ENCODE results near the gene PDGFA. TPM values are rescaled to one million over a fixed set of nuclear protein-coding genes. Genes with fewer than 3 reads are reported as not detected.

PDGFA gene
- total RNA-seq, 1 experiment from 2014 or later, result 35.8 TPM

- H3K4me2 ChIP-seq (ENCODE audit: insufficient read depth, insufficient read length, low read length), result no peak overlapping the region
Observed at GRCh38 chr7:533266-533665, 13.6 kb upstream of the PDGFA start.

More at GRCh38 chr7:533266-533665, 13.6 kb upstream of the PDGFA start:
- Histone ChIP-seq H3K23me2 (ENCODE audit: insufficient read length, low read depth, low read length, poor library complexity, severe bottlenecking) (no peaks in the 10 kb centered on the region), H3K14ac (ENCODE audit: insufficient read depth, low read length) (peak overlapping the region; percentile 46; the same call in 1 of the 2 replicates), H2BK120ac (ENCODE audit: low read depth, low read length, poor library complexity, severe bottlenecking) (no peak overlapping the region), H3K4me1 (ENCODE audit: insufficient read depth, low read length) (no peaks in the 10 kb centered on the region), H3K79me1 (ENCODE audit: insufficient read depth, low read depth, low read length, poor library complexity, severe bottlenecking) (no peaks in the 10 kb centered on the region), H4K8ac (replicated peaks; ENCODE audit: insufficient read length, low read depth, low read length) (no peak overlapping the region), H3K27me3 (ENCODE audit: insufficient read depth, low read length) (no peaks in the 10 kb centered on the region), H3K79me2 (ENCODE audit: insufficient read depth, low read length) (no peaks in the 10 kb centered on the region), H3K18ac (ENCODE audit: insufficient read length, low read depth, low read length) (no peak overlapping the region), H2BK15ac (ENCODE audit: low read depth, low read length) (no peak overlapping the region), H3T11ph (ENCODE audit: low read length) (no peak overlapping the region), H4K91ac (ENCODE audit: insufficient read length, low read depth, low read length) (no peak overlapping the region), H2AK5ac (ENCODE audit: insufficient read length, low read length) (no peak overlapping the region), H2BK5ac (ENCODE audit: insufficient read length, low read length) (no peak overlapping the region), H3K23ac (ENCODE audit: insufficient read length, low read depth, low read length) (no peak overlapping the region), H3K56ac (ENCODE audit: insufficient read length, low read depth, low read length) (no peak overlapping the region), H3K27ac (ENCODE audit: insufficient read length, low read depth, low read length) (no peak overlapping the region), H3K9ac (ENCODE audit: extremely low read depth, insufficient read length, low read length) (no peak overlapping the region), H2BK20ac (ENCODE audit: low read depth, low read length, poor library complexity, severe bottlenecking) (no peak overlapping the region), H3K9me3 (ENCODE audit: control insufficient read depth, low read depth, low read length) (no peaks in the 10 kb centered on the region), H4K20me1 (ENCODE audit: control insufficient read depth, insufficient read depth, insufficient read length) (no peaks in the 10 kb centered on the region), H2BK12ac (ENCODE audit: insufficient read length, low read depth, low read length) (no peak overlapping the region), H4K5ac (ENCODE audit: insufficient read length, low read depth, low read length) (no peak overlapping the region), H3K4ac (ENCODE audit: low read depth, low read length) (no peak overlapping the region), H2AFZ (ENCODE audit: low read length) (no peak overlapping the region)
- Mint-ChIP-seq H3K4me1 (peaks cover 0 to 3% of the 10 kb centered on the region in 2 experiments; a peak in 1 of 4 replicates), H3K27me3 (ENCODE audit: low read depth) (peaks cover 32% of the 10 kb centered on the region), H3K27ac (no peak overlapping the region), H3K9me3 (no peaks in the 10 kb centered on the region; a peak in 1 of 5 replicates), H3K36me3 (ENCODE audit: insufficient read depth in 1 of 3, low read depth in 3 of 3) (no peaks in the 10 kb centered on the region), H3K4me3 (no peak overlapping the region)
- WGBS (ENCODE audit: extremely low coverage, insufficient read length, low lambda C conversion rate), result no CpG with 5 or more reads among the region's 17 CpGs
- TF ChIP-seq, protein P1, sequence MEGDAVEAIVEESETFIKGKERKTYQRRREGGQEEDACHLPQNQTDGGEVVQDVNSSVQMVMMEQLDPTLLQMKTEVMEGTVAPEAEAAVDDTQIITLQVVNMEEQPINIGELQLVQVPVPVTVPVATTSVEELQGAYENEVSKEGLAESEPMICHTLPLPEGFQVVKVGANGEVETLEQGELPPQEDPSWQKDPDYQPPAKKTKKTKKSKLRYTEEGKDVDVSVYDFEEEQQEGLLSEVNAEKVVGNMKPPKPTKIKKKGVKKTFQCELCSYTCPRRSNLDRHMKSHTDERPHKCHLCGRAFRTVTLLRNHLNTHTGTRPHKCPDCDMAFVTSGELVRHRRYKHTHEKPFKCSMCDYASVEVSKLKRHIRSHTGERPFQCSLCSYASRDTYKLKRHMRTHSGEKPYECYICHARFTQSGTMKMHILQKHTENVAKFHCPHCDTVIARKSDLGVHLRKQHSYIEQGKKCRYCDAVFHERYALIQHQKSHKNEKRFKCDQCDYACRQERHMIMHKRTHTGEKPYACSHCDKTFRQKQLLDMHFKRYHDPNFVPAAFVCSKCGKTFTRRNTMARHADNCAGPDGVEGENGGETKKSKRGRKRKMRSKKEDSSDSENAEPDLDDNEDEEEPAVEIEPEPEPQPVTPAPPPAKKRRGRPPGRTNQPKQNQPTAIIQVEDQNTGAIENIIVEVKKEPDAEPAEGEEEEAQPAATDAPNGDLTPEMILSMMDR (conservative IDR thresholded peaks at IDR 0.05), result no peak
- no peak for DNase-seq

Measured in H9 (cell line).